Prostate gland (tissue), 2 donors: Measurements from ENCODE around the gene CTSF.

Experiments used
- CTCF ChIP-seq, 4 experiments: fragments of 200-600 bp in 2 of 4; fragments of 450-650 bp in 2 of 4; sonication (generic) in 2 of 4; IDR thresholded peaks; 1 replicate in 3 of 4; 2 replicates in 1 of 4; pipeline ENCODE4 v1.5.1; 2016 to 2019; ENCODE audit warnings: antibody characterized with exemption in 4 of 4, mild to moderate bottlenecking in 2 of 4, moderate library complexity in 2 of 4
- POLR2A ChIP-seq: fragments of 450-650 bp; IDR thresholded peaks from one replicate; pipeline ENCODE4 v1.6.1; 2016; ENCODE audit warnings: antibody characterized with exemption, mild to moderate bottlenecking
- POLR2AphosphoS5 ChIP-seq: sonication (generic); formaldehyde crosslinking; IDR thresholded peaks from one replicate; pipeline ENCODE4 v1.6.1; 2017; ENCODE audit warnings: antibody characterized with exemption

GRCh38 chr11:66550887-66551286 is 17.5 kb downstream of the CTSF start:
- TF ChIP-seq CTCF (IDR thresholded peaks at IDR 0.05): no peak
- TF ChIP-seq POLR2AphosphoS5: no peak
- no peak for TF ChIP-seq POLR2A
